ENCODE data around the gene AKAP13.

The AKAP13 gene

DNA sequence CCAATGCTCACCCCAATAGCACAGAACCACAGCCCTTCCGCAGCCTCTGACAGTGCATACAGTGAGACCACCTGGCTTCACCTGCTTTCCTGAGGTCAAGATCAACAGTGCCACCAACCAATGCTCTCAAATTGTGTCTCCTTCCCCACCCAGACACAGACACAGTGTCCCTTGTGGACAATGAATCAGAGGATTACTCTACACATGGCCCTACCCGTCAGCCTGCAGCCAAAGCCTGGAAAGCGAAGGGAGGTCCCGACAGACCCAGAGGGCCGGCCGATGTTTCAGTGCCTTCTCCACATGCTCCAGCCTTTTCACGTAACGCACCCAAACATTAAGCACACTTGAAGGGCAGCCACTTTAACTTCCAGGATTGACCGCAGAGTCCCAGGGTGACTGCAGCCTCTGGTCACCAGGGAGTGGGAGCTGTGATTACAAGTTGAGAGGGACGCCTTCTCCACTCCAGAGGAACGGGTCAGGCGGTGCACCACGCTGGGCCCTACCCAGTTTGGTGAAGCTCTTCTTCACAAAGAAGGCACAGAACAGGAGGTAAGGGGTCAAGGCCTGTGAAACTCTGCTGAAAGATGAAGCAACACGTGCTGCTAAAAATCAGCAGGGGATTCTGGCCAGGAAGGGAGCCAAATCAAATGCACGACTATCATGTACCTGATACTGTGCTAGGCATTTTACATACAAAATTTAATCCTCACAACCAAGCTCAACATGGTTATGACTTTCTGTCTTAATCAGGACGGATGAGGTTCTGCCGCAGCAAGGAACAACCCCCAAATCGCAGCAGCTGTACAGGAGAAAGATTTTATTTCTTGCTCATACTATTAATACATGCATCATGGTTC lies 397.1 kb downstream of the AKAP13 start:
- TF ChIP-seq RAD21 (IDR thresholded peaks at IDR 0.05; ENCODE audit: low read depth), result no peak
- no peak for TF ChIP-seq CEBPB (IDR thresholded peaks at IDR 0.05)
- TF ChIP-seq NFIC (IDR thresholded peaks at IDR 0.05), result no peak
- no peak for TF ChIP-seq EP300 (IDR thresholded peaks at IDR 0.05; ENCODE audit: borderline replicate concordance)
- no peak for TF ChIP-seq EGR1 (IDR thresholded peaks at IDR 0.05)
- TF ChIP-seq TCF12 (IDR thresholded peaks at IDR 0.05; ENCODE audit: low read depth), result no peak
- TF ChIP-seq CREB1 (IDR thresholded peaks at IDR 0.05; ENCODE audit: low read depth), result no peak
- TF ChIP-seq TAF1 (IDR thresholded peaks at IDR 0.05; ENCODE audit: low read depth), result no peak
- no peak for TF ChIP-seq MAX (IDR thresholded peaks at IDR 0.05)

- TF ChIP-seq TCF12 (IDR thresholded peaks at IDR 0.05; ENCODE audit: low read depth) (no peak), USF1 (IDR thresholded peaks at IDR 0.05) (no peak), YY1 (IDR thresholded peaks at IDR 0.05; ENCODE audit: low read depth) (no peak), CEBPB (IDR thresholded peaks at IDR 0.05) (no peak), TAF1 (IDR thresholded peaks at IDR 0.05; ENCODE audit: low read depth) (no peak), ZBTB7A (IDR thresholded peaks at IDR 0.05; ENCODE audit: low read depth) (no peak), FOXM1 (IDR thresholded peaks at IDR 0.05; ENCODE audit: borderline replicate concordance, low read depth) (no peak), EGR1 (IDR thresholded peaks at IDR 0.05) (no peak), TEAD4 (IDR thresholded peaks at IDR 0.05) (no peak), EP300 (IDR thresholded peaks at IDR 0.05; ENCODE audit: borderline replicate concordance) (no peak), REST (IDR thresholded peaks at IDR 0.05; ENCODE audit: low read depth) (no peak), NFIC (IDR thresholded peaks at IDR 0.05) (no peak), MAX (IDR thresholded peaks at IDR 0.05) (no peak), RAD21 (IDR thresholded peaks at IDR 0.05; ENCODE audit: low read depth) (no peak)
Measured at GRCh38 chr15:85778107-85778776, 397.8 kb downstream of the AKAP13 start.

GRCh38 chr15:85779249-85779648 lies 398.8 kb downstream of the AKAP13 start:
- TF ChIP-seq NFIC (IDR thresholded peaks at IDR 0.05), result no peak
- no peak for TF ChIP-seq ZBTB7A (IDR thresholded peaks at IDR 0.05; ENCODE audit: low read depth)
- TF ChIP-seq YY1 (IDR thresholded peaks at IDR 0.05; ENCODE audit: low read depth), result no peak
- no peak for TF ChIP-seq USF1 (IDR thresholded peaks at IDR 0.05)
- TF ChIP-seq EP300 (IDR thresholded peaks at IDR 0.05; ENCODE audit: borderline replicate concordance), result no peak
- TF ChIP-seq EGR1 (IDR thresholded peaks at IDR 0.05), result no peak
- TF ChIP-seq TAF1 (IDR thresholded peaks at IDR 0.05; ENCODE audit: low read depth), result no peak
- TF ChIP-seq TCF12 (IDR thresholded peaks at IDR 0.05; ENCODE audit: low read depth), result no peak
- TF ChIP-seq CREB1 (IDR thresholded peaks at IDR 0.05; ENCODE audit: low read depth), result no peak
- TF ChIP-seq MAX (IDR thresholded peaks at IDR 0.05), result no peak
- no peak for TF ChIP-seq TEAD4 (IDR thresholded peaks at IDR 0.05)
- no peak for TF ChIP-seq REST (IDR thresholded peaks at IDR 0.05; ENCODE audit: low read depth)
- TF ChIP-seq RAD21 (IDR thresholded peaks at IDR 0.05; ENCODE audit: low read depth), result no peak
- no peak for TF ChIP-seq FOXM1 (IDR thresholded peaks at IDR 0.05; ENCODE audit: borderline replicate concordance, low read depth)
- no peak for TF ChIP-seq CEBPB (IDR thresholded peaks at IDR 0.05)

DNA sequence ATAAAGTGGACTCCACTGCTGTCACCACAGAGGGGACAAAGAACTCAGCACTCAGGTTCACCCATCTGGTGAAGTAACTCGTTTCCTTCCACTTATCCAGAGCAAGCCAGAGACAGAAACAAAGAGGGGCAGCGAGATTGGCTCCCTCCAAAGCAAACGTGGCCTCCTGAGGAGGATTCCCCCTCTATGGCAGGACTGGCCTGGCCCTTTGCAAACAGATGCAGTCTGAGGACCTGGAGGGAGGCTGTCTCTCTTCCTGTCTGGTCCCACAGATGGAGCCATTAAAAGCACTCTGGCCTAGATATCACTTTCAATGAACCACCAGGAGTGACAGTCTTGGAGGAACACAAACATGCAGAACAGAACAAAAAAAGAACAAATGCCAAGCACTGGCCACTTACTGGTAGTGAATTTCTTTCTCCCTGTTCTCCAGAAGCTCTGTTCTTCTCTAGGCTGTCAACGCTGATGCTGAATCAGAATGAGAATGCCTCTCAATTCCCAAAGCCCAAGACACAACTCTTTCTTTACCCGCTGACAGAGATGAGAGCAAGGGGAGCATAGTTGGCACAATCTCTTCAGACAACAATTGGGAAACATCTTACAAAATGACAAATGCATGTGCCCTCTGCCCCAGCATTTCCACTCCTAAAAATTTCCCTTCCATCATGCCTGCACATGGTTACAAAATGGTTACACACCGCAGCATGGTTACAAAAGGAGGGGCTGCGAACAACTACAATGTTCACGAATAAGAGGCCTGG lies 400.0 kb downstream of the AKAP13 start:
- TF ChIP-seq TCF12 (IDR thresholded peaks at IDR 0.05; ENCODE audit: low read depth) (no peak), REST (IDR thresholded peaks at IDR 0.05; ENCODE audit: low read depth) (no peak), ZBTB7A (IDR thresholded peaks at IDR 0.05; ENCODE audit: low read depth) (no peak), TEAD4 (IDR thresholded peaks at IDR 0.05) (no peak), RAD21 (IDR thresholded peaks at IDR 0.05; ENCODE audit: low read depth) (no peak), USF1 (IDR thresholded peaks at IDR 0.05) (no peak), MAX (IDR thresholded peaks at IDR 0.05) (no peak), YY1 (IDR thresholded peaks at IDR 0.05; ENCODE audit: low read depth) (no peak), NFIC (IDR thresholded peaks at IDR 0.05) (no peak)
